OCI-LY3 (cell line): Measurements from ENCODE around the gene TMEM163.
"Not testable (repeated sequence)": the region's sequence is repeated elsewhere in the genome, so short reads cannot be mapped to it uniquely, and the experiment has no call there.

Source experiments
- H2AFZ ChIP-seq: fragments of 200-600, 300-600 bp; shearing (Covaris generic); 2 replicates; pipeline ENCODE4 v1.6.0; 2014; ENCODE audit warnings: antibody characterized with exemption, low read depth, low read length
- H3K27ac ChIP-seq: fragments of 200-600, 300-600 bp; sonication (generic); 2 replicates; pipeline ENCODE4 v1.5.1; 2014; ENCODE audit warnings: mild to moderate bottlenecking, low read length, moderate library complexity, mixed read lengths
- H3K27me3 ChIP-seq: fragments of 200-600, 300-600 bp; sonication (generic); 2 replicates; pipeline ENCODE4 v1.6.1; 2014; ENCODE audit warnings: low read depth, low read length, mixed read lengths
- H3K36me3 ChIP-seq: fragments of 200-600, 300-600 bp; sonication (generic); replicated peaks from 2 replicates; pipeline ENCODE3; 2014; ENCODE audit warnings: low read depth, low read length, mixed read lengths
- H3K4me1 ChIP-seq: fragments of 300-600, 200-600 bp; sonication (generic); 2 replicates; pipeline ENCODE4 v1.6.1; 2014; ENCODE audit warnings: low read length, mixed read lengths
- H3K4me2 ChIP-seq: fragments of 200-600, 300-600 bp; sonication (generic); 2 replicates; pipeline ENCODE4 v1.6.1; 2014; ENCODE audit warnings: low read length, mixed read lengths
- H3K4me3 ChIP-seq: fragments of 300-600, 200-600 bp; sonication (generic); 2 replicates; pipeline ENCODE4 v1.5.1; 2014; ENCODE audit warnings: antibody characterized with exemption, mild to moderate bottlenecking, low read length, moderate library complexity
- H3K79me2 ChIP-seq: fragments of 300-600, 200-600 bp; shearing (Covaris generic); 2 replicates; pipeline ENCODE4 v1.6.1; 2014; ENCODE audit warnings: mild to moderate bottlenecking, low read length, mixed read lengths
- H3K9ac ChIP-seq: fragments of 300-600, 200-600 bp; shearing (Covaris generic); 2 replicates; pipeline ENCODE4 v1.6.0; 2014; ENCODE audit warnings: mild to moderate bottlenecking, low read length, moderate library complexity
- H3K9me3 ChIP-seq: fragments of 200-600, 300-600 bp; shearing (Covaris generic); 2 replicates; pipeline ENCODE4 v1.6.1; 2014; ENCODE audit warnings: low read length, mixed read lengths; ENCODE audit not compliant: insufficient read depth
- H4K20me1 ChIP-seq: fragments of 200-600, 300-600 bp; sonication (generic); 2 replicates; pipeline ENCODE4 v1.6.1; 2016; ENCODE audit warnings: low read length, mixed read lengths; ENCODE audit not compliant: insufficient read depth
- EZH2phosphoT487 ChIP-seq: fragments of 200-600 bp; shearing (Covaris generic); IDR thresholded peaks from 2 replicates; pipeline ENCODE4 v1.6.1; 2018; ENCODE audit warnings: antibody characterized with exemption, mixed run types, low read depth
- TF ChIP-seq, protein P1 (sequence below): fragments of 200-600, 300-600 bp; sonication (generic); IDR thresholded peaks from 2 replicates; pipeline ENCODE4 v1.5.1; 2014; ENCODE audit warnings: antibody characterized with exemption, low read length, low read depth

TMEM163 gene

GRCh38 chr2:134482766-134483340, 235.9 kb downstream of the TMEM163 start:
- Histone ChIP-seq H3K36me3 (peaks cover 2% of the 10 kb centered on the region), H3K79me2 (no peaks in the 10 kb centered on the region), H3K27me3 (no peaks in the 10 kb centered on the region), H2AFZ (no peak overlapping the region), H3K4me2 (no peak overlapping the region), H3K9ac (no peak overlapping the region), H4K20me1 (no peaks in the 10 kb centered on the region), H3K4me1 (no peaks in the 10 kb centered on the region), H3K9me3 (no peaks in the 10 kb centered on the region), H3K27ac (no peak overlapping the region), H3K4me3 (no peak overlapping the region)
- TF ChIP-seq, protein P1, sequence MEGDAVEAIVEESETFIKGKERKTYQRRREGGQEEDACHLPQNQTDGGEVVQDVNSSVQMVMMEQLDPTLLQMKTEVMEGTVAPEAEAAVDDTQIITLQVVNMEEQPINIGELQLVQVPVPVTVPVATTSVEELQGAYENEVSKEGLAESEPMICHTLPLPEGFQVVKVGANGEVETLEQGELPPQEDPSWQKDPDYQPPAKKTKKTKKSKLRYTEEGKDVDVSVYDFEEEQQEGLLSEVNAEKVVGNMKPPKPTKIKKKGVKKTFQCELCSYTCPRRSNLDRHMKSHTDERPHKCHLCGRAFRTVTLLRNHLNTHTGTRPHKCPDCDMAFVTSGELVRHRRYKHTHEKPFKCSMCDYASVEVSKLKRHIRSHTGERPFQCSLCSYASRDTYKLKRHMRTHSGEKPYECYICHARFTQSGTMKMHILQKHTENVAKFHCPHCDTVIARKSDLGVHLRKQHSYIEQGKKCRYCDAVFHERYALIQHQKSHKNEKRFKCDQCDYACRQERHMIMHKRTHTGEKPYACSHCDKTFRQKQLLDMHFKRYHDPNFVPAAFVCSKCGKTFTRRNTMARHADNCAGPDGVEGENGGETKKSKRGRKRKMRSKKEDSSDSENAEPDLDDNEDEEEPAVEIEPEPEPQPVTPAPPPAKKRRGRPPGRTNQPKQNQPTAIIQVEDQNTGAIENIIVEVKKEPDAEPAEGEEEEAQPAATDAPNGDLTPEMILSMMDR: no peak
- no peak for TF ChIP-seq EZH2phosphoT487

- Histone ChIP-seq H3K36me3 (peaks cover 2% of the 10 kb centered on the region), H2AFZ (no peak overlapping the region), H3K4me2 (no peak overlapping the region), H3K9me3 (no peaks in the 10 kb centered on the region), H3K79me2 (no peaks in the 10 kb centered on the region), H3K4me3 (no peak overlapping the region), H4K20me1 (no peaks in the 10 kb centered on the region), H3K27me3 (no peaks in the 10 kb centered on the region), H3K9ac (no peak overlapping the region), H3K4me1 (no peaks in the 10 kb centered on the region), H3K27ac (no peak overlapping the region)
- TF ChIP-seq, protein P1: no peak
- TF ChIP-seq EZH2phosphoT487: no peak
These were observed 236.6 kb downstream of the TMEM163 start for GRCh38 chr2:134482131-134482723.

- H3K4me2 ChIP-seq: no peak overlapping the region
- no peak overlapping the region for H3K4me3 ChIP-seq
- no peaks in the 10 kb centered on the region for H4K20me1 ChIP-seq
- H3K27me3 ChIP-seq: no peaks in the 10 kb centered on the region
- peaks cover 2% of the 10 kb centered on the region for H3K36me3 ChIP-seq
- no peak overlapping the region for H2AFZ ChIP-seq
- no peak overlapping the region for H3K9ac ChIP-seq
- H3K27ac ChIP-seq: no peak overlapping the region
- no peaks in the 10 kb centered on the region for H3K9me3 ChIP-seq
- TF ChIP-seq EZH2phosphoT487: no peak
- TF ChIP-seq, protein P1: no peak
- H3K79me2 ChIP-seq: no peaks in the 10 kb centered on the region
- no peaks in the 10 kb centered on the region for H3K4me1 ChIP-seq
These were observed 239.0 kb downstream of the TMEM163 start for GRCh38 chr2:134479696-134480330.

DNA sequence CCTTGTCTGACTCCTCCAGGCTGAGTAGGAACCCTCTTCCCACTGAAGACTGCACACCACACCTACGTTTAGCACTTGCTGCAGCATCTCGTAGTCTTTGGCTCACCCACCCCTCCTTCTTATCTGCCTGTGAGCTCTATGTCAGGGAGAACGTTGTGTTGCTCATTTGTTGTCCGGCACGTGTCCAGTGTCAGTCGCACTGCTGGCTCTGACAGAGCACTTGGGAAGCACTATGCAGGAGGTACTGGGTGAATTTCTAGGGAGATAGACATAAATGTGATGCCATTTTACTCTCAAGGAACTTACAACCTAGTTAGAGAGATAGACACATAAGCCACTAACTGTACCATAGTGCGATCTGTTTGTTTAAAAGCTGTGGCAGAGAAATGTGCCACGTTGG, 241.8 kb downstream of the TMEM163 start:
- H3K4me1 ChIP-seq, H3K9me3 ChIP-seq, H4K20me1 ChIP-seq, H2AFZ ChIP-seq, H3K36me3 ChIP-seq, H3K79me2 ChIP-seq, H3K4me3 ChIP-seq, H3K9ac ChIP-seq, H3K27ac ChIP-seq, H3K27me3 ChIP-seq, H3K4me2 ChIP-seq: not testable (repeated sequence)
